ENCODE measurements around the gene F5.

DNA sequence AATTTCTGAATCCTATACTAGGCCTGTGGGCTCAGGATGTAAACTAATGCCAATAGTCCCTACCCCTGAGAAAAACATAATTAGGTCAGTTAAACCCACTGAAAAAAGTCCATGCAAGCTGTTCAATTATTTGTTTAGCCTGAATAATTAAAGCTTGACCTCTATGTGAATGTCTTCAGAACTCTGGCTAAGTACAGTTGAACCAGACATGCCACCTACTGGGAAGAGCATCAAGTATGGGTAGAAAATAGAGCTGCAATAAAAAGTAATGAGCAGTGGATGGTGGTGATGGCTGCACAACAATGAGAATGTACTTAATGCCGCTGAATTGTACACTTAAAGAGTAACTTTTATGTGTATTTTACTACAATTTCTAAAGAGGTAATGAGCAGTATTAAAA lies 76.9 kb downstream of the F5 start:
- no peak for TF ChIP-seq EZH2 (IDR thresholded peaks at IDR 0.05)
- TF ChIP-seq SRF (IDR thresholded peaks at IDR 0.05; ENCODE audit: low read depth), result no peak
- TF ChIP-seq, protein P1, sequence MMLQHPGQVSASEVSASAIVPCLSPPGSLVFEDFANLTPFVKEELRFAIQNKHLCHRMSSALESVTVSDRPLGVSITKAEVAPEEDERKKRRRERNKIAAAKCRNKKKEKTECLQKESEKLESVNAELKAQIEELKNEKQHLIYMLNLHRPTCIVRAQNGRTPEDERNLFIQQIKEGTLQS (IDR thresholded peaks at IDR 0.05), result no peak
- no peak for TF ChIP-seq CTCF (IDR thresholded peaks at IDR 0.05 in 2 of 3, conservative IDR thresholded peaks at IDR 0.05 in 1 of 3; ENCODE audit: borderline replicate concordance in 1 of 3, insufficient read depth in 1 of 3, low read depth in 2 of 3, low read length in 2 of 3)
- no peak for TF ChIP-seq FOSL1 (IDR thresholded peaks at IDR 0.05; ENCODE audit: low read depth)
- TF ChIP-seq POLR2A (IDR thresholded peaks at IDR 0.05; ENCODE audit: borderline replicate concordance, extremely low read depth, insufficient read depth, insufficient read length), result no peak
- TF ChIP-seq CEBPB (IDR thresholded peaks at IDR 0.05; ENCODE audit: low read depth), result no peak
- TF ChIP-seq, protein P2, sequence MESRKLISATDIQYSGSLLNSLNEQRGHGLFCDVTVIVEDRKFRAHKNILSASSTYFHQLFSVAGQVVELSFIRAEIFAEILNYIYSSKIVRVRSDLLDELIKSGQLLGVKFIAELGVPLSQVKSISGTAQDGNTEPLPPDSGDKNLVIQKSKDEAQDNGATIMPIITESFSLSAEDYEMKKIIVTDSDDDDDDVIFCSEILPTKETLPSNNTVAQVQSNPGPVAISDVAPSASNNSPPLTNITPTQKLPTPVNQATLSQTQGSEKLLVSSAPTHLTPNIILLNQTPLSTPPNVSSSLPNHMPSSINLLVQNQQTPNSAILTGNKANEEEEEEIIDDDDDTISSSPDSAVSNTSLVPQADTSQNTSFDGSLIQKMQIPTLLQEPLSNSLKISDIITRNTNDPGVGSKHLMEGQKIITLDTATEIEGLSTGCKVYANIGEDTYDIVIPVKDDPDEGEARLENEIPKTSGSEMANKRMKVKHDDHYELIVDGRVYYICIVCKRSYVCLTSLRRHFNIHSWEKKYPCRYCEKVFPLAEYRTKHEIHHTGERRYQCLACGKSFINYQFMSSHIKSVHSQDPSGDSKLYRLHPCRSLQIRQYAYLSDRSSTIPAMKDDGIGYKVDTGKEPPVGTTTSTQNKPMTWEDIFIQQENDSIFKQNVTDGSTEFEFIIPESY (IDR thresholded peaks at IDR 0.05; ENCODE audit: extremely low read depth, insufficient replicate concordance, low read length), result no peak
- no peak for TF ChIP-seq POLR2AphosphoS5 (IDR thresholded peaks at IDR 0.05; ENCODE audit: low read depth, low read length)
